NCI-H1694 (cell line): ENCODE results near the gene CABP7.

Experiments
- DNase-seq: peaks from one replicate; lab custom pipeline; 2025; lab: John Stamatoyannopoulos, UW

CABP7 gene

GRCh38 chr22:29723766-29724165 lies 4.0 kb downstream of the CABP7 start:
- DNase-seq, result no peak

- DNase-seq, result no peak
These were observed 5.0 kb downstream of the CABP7 start for GRCh38 chr22:29724843-29725242.

- no peak for DNase-seq
These were observed 6.3 kb downstream of the CABP7 start for GRCh38 chr22:29726106-29726505.

- DNase-seq, result no peak
These were observed 6.8 kb downstream of the CABP7 start for GRCh38 chr22:29726512-29727130.

GRCh38 chr22:29727131-29727523 lies 7.3 kb downstream of the CABP7 start:
- no peak for DNase-seq

- no peak for DNase-seq
These were observed 9.4 kb downstream of the CABP7 start for GRCh38 chr22:29729161-29729560.

GRCh38 chr22:29731058-29731850 lies 11.5 kb downstream of the CABP7 start:
- no peak for DNase-seq

- DNase-seq, result no peak
These were observed 13.1 kb downstream of the CABP7 start for GRCh38 chr22:29732883-29733282.

GRCh38 chr22:29733362-29734201 lies 13.8 kb downstream of the CABP7 start:
- peak; percentile 65 for DNase-seq

GRCh38 chr22:29734406-29734805 lies 14.6 kb downstream of the CABP7 start:
- no peak for DNase-seq

- DNase-seq, result no peak
These were observed 15.0 kb downstream of the CABP7 start for GRCh38 chr22:29734838-29735237.

GRCh38 chr22:29735416-29735815 lies 15.6 kb downstream of the CABP7 start:
- no peak for DNase-seq

- no peak for DNase-seq
These were observed 17.7 kb downstream of the CABP7 start for GRCh38 chr22:29737251-29738117.

- no peak for DNase-seq
These were observed 18.5 kb downstream of the CABP7 start for GRCh38 chr22:29738118-29738815.

- no peak for DNase-seq
These were observed 19.6 kb downstream of the CABP7 start for GRCh38 chr22:29739346-29739875.

- DNase-seq, result no peak
These were observed 20.4 kb downstream of the CABP7 start for GRCh38 chr22:29740216-29740615.

- DNase-seq, result no peak
These were observed 22.1 kb downstream of the CABP7 start for GRCh38 chr22:29741926-29742325.

- DNase-seq, result no peak
These were observed 22.5 kb downstream of the CABP7 start for GRCh38 chr22:29742326-29742725.

GRCh38 chr22:29744902-29745301 lies 25.1 kb downstream of the CABP7 start:
- DNase-seq, result peak; percentile 97

GRCh38 chr22:29747832-29748231 lies 28.0 kb downstream of the CABP7 start:
- DNase-seq, result no peak
